WI38 (cell line): ENCODE results near the gene HNRNPL.

Experiments used
- H3K4me3 ChIP-seq: 2 replicates; pipeline ENCODE4 v1.5.1; 2011; ENCODE audit warnings: low read depth, mild to moderate bottlenecking, control low read depth, low read length
- TF ChIP-seq, protein P1 (sequence below): IDR thresholded peaks from 2 replicates; pipeline ENCODE4 v1.5.1; 2012; ENCODE audit warnings: low read depth, mild to moderate bottlenecking, control low read depth, low read length

The HNRNPL gene

DNA sequence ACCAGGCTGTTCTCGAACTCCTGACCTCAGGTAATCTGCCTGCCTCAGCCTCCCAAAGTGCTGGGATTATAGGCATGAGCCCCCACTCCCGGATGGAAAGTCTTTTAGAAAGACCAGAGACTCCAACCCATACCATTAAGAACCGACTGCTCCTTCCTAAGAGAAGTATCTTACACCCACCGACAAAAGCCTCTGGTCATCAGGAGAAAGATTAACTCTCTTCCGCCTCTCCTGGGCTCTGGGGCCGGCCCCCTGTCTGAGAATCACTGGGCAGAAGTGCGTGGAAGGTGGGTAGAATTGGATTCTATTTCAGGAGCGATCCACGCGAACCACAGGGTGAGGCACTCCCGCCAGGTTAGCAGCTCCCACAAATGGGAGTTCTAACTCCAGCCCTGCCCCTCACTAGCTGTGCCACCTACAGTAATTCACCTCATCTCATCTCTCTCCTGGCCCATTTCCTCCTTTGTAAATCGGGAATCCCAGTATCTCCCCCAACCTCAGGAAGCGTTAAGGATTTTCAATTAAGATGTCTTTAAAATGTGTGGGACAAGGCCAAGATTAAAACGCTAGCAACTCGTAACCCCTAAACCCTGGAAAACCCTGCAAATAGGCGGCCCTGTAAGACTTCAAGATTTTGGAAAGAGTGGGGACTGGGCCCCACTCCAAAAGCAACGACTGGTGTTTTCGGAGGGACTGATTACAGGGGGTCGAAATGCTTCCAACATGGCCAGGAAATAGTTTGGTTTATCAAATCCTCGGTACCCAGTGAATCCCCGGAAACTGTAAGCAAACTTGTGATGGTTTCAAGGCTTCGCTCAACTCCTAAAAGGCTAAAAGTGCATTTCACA, 1.3 kb downstream of the HNRNPL start:
- TF ChIP-seq, protein P1, sequence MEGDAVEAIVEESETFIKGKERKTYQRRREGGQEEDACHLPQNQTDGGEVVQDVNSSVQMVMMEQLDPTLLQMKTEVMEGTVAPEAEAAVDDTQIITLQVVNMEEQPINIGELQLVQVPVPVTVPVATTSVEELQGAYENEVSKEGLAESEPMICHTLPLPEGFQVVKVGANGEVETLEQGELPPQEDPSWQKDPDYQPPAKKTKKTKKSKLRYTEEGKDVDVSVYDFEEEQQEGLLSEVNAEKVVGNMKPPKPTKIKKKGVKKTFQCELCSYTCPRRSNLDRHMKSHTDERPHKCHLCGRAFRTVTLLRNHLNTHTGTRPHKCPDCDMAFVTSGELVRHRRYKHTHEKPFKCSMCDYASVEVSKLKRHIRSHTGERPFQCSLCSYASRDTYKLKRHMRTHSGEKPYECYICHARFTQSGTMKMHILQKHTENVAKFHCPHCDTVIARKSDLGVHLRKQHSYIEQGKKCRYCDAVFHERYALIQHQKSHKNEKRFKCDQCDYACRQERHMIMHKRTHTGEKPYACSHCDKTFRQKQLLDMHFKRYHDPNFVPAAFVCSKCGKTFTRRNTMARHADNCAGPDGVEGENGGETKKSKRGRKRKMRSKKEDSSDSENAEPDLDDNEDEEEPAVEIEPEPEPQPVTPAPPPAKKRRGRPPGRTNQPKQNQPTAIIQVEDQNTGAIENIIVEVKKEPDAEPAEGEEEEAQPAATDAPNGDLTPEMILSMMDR: no peak
- H3K4me3 ChIP-seq: peak overlapping the region; percentile 77

DNA sequence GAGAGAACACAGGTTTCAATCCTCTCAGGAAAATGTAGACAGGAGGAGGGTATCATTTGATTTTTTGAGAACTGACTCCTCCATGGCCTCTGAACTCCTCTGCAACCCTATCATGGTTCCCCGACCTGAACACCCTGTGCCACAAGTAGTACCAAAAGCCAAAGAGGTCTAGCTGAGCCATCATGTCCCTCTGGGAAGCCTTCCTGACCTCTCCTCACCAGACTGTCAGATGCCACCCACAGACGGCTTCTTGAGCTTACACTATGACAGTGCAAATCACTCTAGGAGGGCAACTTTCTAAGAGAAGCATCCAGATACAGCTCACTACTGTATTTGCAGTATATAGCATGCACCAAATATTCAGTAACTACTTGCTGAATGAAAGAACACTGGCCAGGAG, 3.7 kb downstream of the HNRNPL start:
- TF ChIP-seq, protein P1: no peak
- no peak overlapping the region for H3K4me3 ChIP-seq

DNA sequence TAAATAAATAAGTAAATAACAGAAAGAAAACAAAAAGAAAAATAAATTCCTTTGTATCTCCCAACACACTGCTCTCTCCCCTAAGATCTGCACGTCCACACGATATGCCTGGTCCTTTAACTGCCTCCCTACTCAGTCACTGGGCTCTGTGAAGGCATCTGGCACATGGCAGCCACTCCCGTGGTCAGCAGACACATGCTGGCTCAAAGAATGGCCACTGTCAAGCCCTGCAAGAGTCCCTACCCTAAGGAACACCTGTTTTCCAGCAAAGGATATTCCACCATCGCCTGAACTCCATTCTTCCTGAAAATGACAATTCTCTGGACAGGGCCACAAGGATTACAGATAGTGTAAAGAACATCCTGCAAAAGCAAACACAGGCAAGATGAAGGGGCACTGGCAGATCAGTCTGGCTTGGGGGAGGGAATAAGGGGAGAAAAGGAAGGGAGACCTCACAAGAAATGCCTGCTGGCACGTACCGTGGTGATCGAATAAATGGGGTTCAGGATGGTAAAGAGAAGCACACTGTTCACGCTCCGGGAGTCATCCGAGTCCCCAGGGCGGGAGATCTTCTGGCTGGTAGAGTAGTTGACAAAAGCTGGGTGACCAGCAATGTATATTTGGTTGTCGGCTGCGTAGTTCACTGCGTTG, 4.3 kb downstream of the HNRNPL start:
- H3K4me3 ChIP-seq: no peak overlapping the region
- TF ChIP-seq, protein P1: no peak

GRCh38 chr19:38844093-38844686, 5.6 kb downstream of the HNRNPL start:
- no peak overlapping the region for H3K4me3 ChIP-seq
- TF ChIP-seq, protein P1: no peak

GRCh38 chr19:38843175-38843758, 6.5 kb downstream of the HNRNPL start:
- H3K4me3 ChIP-seq: no peak overlapping the region
- TF ChIP-seq, protein P1: no peak

DNA sequence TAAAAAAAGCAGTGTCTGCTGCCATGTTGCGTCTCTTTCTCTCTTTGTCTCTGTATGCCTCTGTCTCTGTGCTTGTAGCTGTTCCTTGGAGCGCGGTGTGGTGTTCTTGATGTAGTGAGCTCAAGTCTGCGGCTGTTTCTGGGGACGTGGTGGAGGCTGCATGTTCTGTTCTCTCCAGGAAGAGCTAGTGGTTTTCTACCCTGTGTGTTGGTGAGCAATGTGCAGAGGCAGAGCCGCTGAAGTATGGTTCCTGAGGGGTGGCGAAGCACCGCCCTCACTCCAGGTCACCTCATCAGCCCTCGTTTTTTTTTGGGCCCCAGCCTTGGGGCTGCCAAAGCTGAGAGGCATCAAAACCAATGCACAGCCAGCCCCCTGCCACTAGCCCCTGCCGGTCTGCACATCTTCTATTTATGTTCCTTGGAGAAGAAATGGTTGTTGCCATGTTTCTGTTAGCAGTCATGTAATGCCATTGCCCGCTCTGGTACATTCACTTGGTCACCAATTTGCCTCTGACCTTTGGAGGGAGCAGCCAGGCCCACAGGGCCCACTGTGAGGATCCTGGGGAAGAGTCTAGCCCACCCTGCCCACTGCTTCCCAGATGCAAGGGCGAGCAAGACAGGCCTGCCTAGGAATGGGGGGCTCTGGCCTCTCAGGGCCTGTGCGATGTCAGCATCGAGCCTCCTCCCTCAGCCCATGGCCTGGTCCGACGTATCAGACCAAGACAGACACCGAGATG, 7.2 kb downstream of the HNRNPL start:
- H3K4me3 ChIP-seq: no peak overlapping the region
- TF ChIP-seq, protein P1: no peak
